Astrocyte (in vitro differentiated cells and primary cell): ENCODE data around the gene RCAN2.

Experiments
- CTCF ChIP-seq: IDR thresholded peaks from 2 replicates; pipeline ENCODE4 v1.5.1; 2011; ENCODE audit warnings: low read depth, mild to moderate bottlenecking, inconsistent platforms, low read length, moderate library complexity; ENCODE audit not compliant: insufficient read depth
- EZH2 ChIP-seq: IDR thresholded peaks from 2 replicates; pipeline ENCODE4 v1.6.1; 2012; ENCODE audit warnings: mild to moderate bottlenecking, low read length, inconsistent platforms; ENCODE audit not compliant: insufficient read depth

DNA sequence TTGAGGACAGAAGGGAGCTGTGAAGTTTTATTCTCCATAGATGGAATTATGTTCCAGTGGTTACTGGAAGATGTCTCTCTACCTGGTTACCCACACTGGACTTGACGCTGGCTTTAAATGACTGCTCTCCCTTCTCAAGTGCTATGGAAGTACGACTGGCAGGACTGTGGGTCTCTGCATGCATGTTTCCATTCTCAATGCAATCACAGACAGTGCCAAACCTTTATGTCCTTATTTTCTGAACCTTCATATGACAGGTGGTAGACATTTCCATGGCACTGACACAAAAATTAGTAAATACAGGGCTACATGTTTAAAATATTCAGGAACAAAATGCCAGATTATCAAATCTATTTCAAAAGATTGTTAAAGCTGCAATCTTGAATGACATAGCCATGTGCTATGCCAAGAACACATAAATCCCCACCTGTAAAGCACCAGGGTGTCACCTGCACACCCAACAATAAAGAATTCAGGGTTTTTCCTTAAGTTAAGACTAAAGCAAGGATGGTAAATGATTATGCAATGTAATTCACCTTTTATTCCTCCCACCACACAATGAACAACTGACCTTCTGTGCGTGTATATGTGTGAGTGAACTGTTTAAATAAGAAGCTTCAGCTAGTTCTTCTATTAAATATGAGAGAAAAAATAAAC is 167.2 kb downstream of the RCAN2 start:
- TF ChIP-seq EZH2, result no peak
- no peak for TF ChIP-seq CTCF
